Liver (tissue), 9 donors: Measurements from ENCODE around the gene COMMD2. TPM values are rescaled to one million over a fixed set of nuclear protein-coding genes. Genes with fewer than 3 reads are reported as not detected.

ENCODE experiments used
- DNase-seq: peaks from one replicate; pipeline ENCODE4 v3.0.0-alpha.2; 2017; ENCODE audit warnings: low spot score
- H3K27ac ChIP-seq, 2 donors: one replicate each; pipeline ENCODE4 v1.7.0; 2013; ENCODE audit warnings: inconsistent platforms in 2 of 2, low read length in 2 of 2, control low read depth in 1 of 2, low read depth in 1 of 2, mild to moderate bottlenecking in 1 of 2
- H3K27me3 ChIP-seq, 4 donors: one replicate each; pipeline versions ENCODE4 v1.6.1 to v1.7.0; 2013; ENCODE audit warnings: low read length in 3 of 4, inconsistent platforms in 1 of 4, mild to moderate bottlenecking in 1 of 4, moderate library complexity in 1 of 4; ENCODE audit not compliant: control insufficient read depth in 4 of 4, insufficient read depth in 4 of 4
- H3K36me3 ChIP-seq, 4 donors: one replicate each; pipeline versions ENCODE4 v1.6.1 to v1.7.0; 2013; ENCODE audit warnings: low read length in 3 of 4, mild to moderate bottlenecking in 3 of 4, low read depth in 1 of 4, moderate library complexity in 1 of 4; ENCODE audit not compliant: control insufficient read depth in 4 of 4, insufficient read depth in 3 of 4
- H3K4me1 ChIP-seq, 4 donors: one replicate each; pipeline versions ENCODE4 v1.6.1 to v1.7.0; 2013; ENCODE audit warnings: low read length in 3 of 4, mild to moderate bottlenecking in 3 of 4, moderate library complexity in 1 of 4; ENCODE audit not compliant: control insufficient read depth in 4 of 4, insufficient read depth in 4 of 4
- H3K4me3 ChIP-seq, 3 donors: one replicate each; pipeline versions ENCODE4 v1.6.1 to v1.7.0; 2013; ENCODE audit warnings: low read length in 3 of 3, control low read depth in 1 of 3, low read depth in 1 of 3, mild to moderate bottlenecking in 1 of 3
- H3K9ac ChIP-seq, 2 donors: one replicate each; pipeline ENCODE4 v1.7.0; 2013; ENCODE audit warnings: low read length in 2 of 2, mild to moderate bottlenecking in 2 of 2, moderate library complexity in 2 of 2, control low read depth in 1 of 2, low read depth in 1 of 2
- H3K9me3 ChIP-seq, 4 donors: one replicate each; pipeline versions ENCODE4 v1.6.1 to v1.7.0; 2013; ENCODE audit warnings: low read length in 3 of 4; ENCODE audit not compliant: control insufficient read depth in 4 of 4
- EGR1 ChIP-seq, 2 donors: IDR thresholded peaks; 2 replicates each; pipeline ENCODE4 v1.6.1; 2016 to 2018; ENCODE audit warnings: antibody characterized with exemption in 2 of 2, low read depth in 2 of 2
- FOXA1 ChIP-seq: IDR thresholded peaks from 2 replicates; pipeline ENCODE4 v1.6.1; 2016; ENCODE audit warnings: antibody characterized with exemption
- FOXA2 ChIP-seq: IDR thresholded peaks from 2 replicates; pipeline ENCODE4 v1.6.1; 2016; ENCODE audit warnings: antibody characterized with exemption
- GABPA ChIP-seq, 2 donors: IDR thresholded peaks in 1 of 2; conservative IDR thresholded peaks in 1 of 2; 2 replicates each; pipeline ENCODE4 v1.6.1; 2016; ENCODE audit warnings: antibody characterized with exemption in 2 of 2, mild to moderate bottlenecking in 1 of 2, moderate library complexity in 1 of 2
- HNF4A ChIP-seq, 2 donors: conservative IDR thresholded peaks; 2 replicates each; pipeline ENCODE4 v1.6.1; 2016; ENCODE audit warnings: antibody characterized with exemption in 2 of 2, mild to moderate bottlenecking in 2 of 2
- HNF4G ChIP-seq: IDR thresholded peaks from 2 replicates; pipeline ENCODE4 v1.6.1; 2016; ENCODE audit warnings: antibody characterized with exemption
- NR2F2 ChIP-seq: IDR thresholded peaks from 2 replicates; pipeline ENCODE4 v1.6.1; 2016; ENCODE audit warnings: antibody characterized with exemption
- RAD21 ChIP-seq, 2 donors: IDR thresholded peaks; 2 replicates each; pipeline ENCODE4 v1.6.1; 2016; ENCODE audit warnings: antibody characterized with exemption in 2 of 2, mild to moderate bottlenecking in 2 of 2
- RXRA ChIP-seq, 2 donors: IDR thresholded peaks; 2 replicates each; pipeline ENCODE4 v1.6.1; 2017 to 2018; ENCODE audit warnings: antibody characterized with exemption in 2 of 2, mild to moderate bottlenecking in 1 of 2
- SP1 ChIP-seq: IDR thresholded peaks from 2 replicates; pipeline ENCODE4 v1.6.1; 2018; ENCODE audit warnings: antibody characterized with exemption, mild to moderate bottlenecking
- TAF1 ChIP-seq: conservative IDR thresholded peaks from 2 replicates; pipeline ENCODE4 v1.6.1; 2016; ENCODE audit warnings: antibody characterized with exemption, mild to moderate bottlenecking
- YY1 ChIP-seq: IDR thresholded peaks from 2 replicates; pipeline ENCODE4 v1.6.1; 2016; ENCODE audit warnings: antibody characterized with exemption, mild to moderate bottlenecking
- WGBS: extraction: QIAGEN DNeasy Blood & Tissue Kit; methylation state at CpG from one replicate; pipeline ENCODE4 v1.1.7; 2013; 5-methylcytosine and 5-hydroxymethylcytosine counted together
- polyA plus RNA-seq, 2 donors: library from polyadenylated mRNA; stranded (reverse) in 1 of 2; unstranded in 1 of 2; fragments of 200-250 nt in 1 of 2; fragments of >200 nt in 1 of 2; fragmentation: Nextera tagmentation in 1 of 2; extraction: Ambion mirVana in 1 of 2; gene quantifications; one replicate each; pipeline versions ENCODE4 v1.2.1 to v1.2.3, GENCODE V29; 2013 to 2015
- total RNA-seq, 2 donors: library from RNA; depleted of rRNA; stranded (reverse); fragments of >200 nt; gene quantifications; one replicate each; pipeline ENCODE4 v1.2.3, GENCODE V29; 2014
- TF ChIP-seq, protein P1 (sequence below): fragments of 150-350 bp; IDR thresholded peaks from 2 replicates; pipeline ENCODE4 v1.5.1; 2017; ENCODE audit warnings: improper control_type of control experiment, low read depth, low read length; ENCODE audit not compliant: missing input control
- TF ChIP-seq, protein P2 (sequence below): IDR thresholded peaks from 2 replicates; pipeline ENCODE4 v1.6.1; 2016; ENCODE audit warnings: antibody characterized with exemption
- TF ChIP-seq, protein P3 (sequence below): IDR thresholded peaks from 2 replicates; pipeline ENCODE4 v1.6.1; 2016; ENCODE audit warnings: antibody characterized with exemption
- TF ChIP-seq, protein P4 (sequence below): IDR thresholded peaks from 2 replicates; pipeline ENCODE4 v1.6.1; 2016; ENCODE audit warnings: antibody characterized with exemption
- donor health status: healthy.
- donor health status: healthy.
- donor health status: healthy.
- donor health status: healthy.
- donor health status: healthy.

The COMMD2 gene
- total and polyA plus RNA-seq, 4 donors: 5.8 to 15.4 (median 11.2) TPM

DNA sequence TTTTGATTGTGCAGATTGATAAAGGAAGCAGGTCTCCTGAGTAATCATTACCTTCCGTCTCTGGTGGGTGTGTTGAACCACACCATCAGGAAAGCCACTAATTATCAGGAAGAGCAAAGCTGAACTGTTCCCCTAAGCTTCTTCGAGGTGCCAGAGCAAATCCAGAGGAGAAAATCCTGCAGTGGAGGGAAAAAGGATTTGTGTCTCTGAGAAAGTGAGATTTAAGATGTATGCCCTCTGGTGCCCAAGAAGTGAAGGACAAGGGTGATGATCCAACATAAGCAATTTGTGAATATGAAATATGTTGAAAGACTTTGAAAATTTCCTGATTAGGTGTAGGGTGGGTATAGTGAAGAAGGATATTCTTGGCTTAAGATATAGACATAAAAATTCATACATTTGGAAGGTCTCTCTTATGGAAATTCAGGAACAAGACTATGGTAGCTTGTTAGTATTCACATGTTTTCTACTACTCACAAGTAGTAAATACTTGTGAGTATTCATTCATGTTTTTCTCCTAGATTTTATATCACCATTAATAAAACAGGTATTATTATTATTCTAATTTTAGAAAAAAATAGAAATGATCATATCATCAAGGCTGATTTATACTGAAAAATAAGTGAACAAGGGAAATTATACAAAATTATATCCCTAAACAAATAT lies 34.8 kb downstream of the COMMD2 start:
- no peaks in the 10 kb centered on the region for H3K36me3 ChIP-seq
- no peak for DNase-seq
- no peaks in the 10 kb centered on the region for H3K27me3 ChIP-seq
- 12% methylated on average over 2 of the region's 2 CpGs for WGBS
- no peak overlapping the region for H3K27ac ChIP-seq
- peaks cover 0 to 6% (median under 1%) of the 10 kb centered on the region in 4 donors for H3K9me3 ChIP-seq
- peak overlapping the region; percentile 25 to 77 for H3K9ac ChIP-seq
- TF ChIP-seq SP1 (no peak), HNF4A (conservative IDR thresholded peaks at IDR 0.05) (no peak), EGR1 (IDR thresholded peaks at IDR 0.05; ENCODE audit: low read depth in 2 of 2) (no peak), FOXA1 (no peak), NR2F2 (no peak), RXRA (IDR thresholded peaks at IDR 0.05) (no peak), YY1 (no peak), RAD21 (IDR thresholded peaks at IDR 0.05) (peak; percentile 91 to 96), GABPA (IDR thresholded peaks at IDR 0.05 in 1 of 2, conservative IDR thresholded peaks at IDR 0.05 in 1 of 2) (no peak)
- TF ChIP-seq, protein P1, sequence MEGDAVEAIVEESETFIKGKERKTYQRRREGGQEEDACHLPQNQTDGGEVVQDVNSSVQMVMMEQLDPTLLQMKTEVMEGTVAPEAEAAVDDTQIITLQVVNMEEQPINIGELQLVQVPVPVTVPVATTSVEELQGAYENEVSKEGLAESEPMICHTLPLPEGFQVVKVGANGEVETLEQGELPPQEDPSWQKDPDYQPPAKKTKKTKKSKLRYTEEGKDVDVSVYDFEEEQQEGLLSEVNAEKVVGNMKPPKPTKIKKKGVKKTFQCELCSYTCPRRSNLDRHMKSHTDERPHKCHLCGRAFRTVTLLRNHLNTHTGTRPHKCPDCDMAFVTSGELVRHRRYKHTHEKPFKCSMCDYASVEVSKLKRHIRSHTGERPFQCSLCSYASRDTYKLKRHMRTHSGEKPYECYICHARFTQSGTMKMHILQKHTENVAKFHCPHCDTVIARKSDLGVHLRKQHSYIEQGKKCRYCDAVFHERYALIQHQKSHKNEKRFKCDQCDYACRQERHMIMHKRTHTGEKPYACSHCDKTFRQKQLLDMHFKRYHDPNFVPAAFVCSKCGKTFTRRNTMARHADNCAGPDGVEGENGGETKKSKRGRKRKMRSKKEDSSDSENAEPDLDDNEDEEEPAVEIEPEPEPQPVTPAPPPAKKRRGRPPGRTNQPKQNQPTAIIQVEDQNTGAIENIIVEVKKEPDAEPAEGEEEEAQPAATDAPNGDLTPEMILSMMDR: peak; percentile 79
- TF ChIP-seq, protein P2, sequence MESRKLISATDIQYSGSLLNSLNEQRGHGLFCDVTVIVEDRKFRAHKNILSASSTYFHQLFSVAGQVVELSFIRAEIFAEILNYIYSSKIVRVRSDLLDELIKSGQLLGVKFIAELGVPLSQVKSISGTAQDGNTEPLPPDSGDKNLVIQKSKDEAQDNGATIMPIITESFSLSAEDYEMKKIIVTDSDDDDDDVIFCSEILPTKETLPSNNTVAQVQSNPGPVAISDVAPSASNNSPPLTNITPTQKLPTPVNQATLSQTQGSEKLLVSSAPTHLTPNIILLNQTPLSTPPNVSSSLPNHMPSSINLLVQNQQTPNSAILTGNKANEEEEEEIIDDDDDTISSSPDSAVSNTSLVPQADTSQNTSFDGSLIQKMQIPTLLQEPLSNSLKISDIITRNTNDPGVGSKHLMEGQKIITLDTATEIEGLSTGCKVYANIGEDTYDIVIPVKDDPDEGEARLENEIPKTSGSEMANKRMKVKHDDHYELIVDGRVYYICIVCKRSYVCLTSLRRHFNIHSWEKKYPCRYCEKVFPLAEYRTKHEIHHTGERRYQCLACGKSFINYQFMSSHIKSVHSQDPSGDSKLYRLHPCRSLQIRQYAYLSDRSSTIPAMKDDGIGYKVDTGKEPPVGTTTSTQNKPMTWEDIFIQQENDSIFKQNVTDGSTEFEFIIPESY: no peak
- TF ChIP-seq, protein P3, sequence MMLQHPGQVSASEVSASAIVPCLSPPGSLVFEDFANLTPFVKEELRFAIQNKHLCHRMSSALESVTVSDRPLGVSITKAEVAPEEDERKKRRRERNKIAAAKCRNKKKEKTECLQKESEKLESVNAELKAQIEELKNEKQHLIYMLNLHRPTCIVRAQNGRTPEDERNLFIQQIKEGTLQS: no peak
- H3K4me1 ChIP-seq: peaks cover 0 to 3% (median 2%) of the 10 kb centered on the region in 4 donors
- peak overlapping the region in 2 of 3 donors; percentile 26 to 64 for H3K4me3 ChIP-seq

DNA sequence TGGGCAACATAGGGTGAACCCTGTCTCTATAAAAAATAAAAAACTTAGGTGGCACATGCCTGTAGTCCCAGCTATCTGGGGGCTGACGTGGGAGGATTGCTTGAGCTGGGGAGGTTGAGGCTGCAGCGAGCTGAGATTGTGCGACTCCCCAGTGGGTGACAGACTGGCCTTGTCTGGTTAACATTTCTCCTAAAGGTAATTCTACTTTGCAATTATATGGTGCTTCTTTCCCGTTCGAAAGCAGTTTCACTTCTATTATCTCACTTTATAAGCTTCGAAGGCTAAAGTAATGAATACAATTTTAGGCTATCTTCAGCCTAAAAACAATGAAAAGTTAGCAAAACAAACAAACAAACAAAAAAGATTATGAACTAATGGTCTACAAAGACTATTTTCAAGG lies 35.3 kb downstream of the COMMD2 start:
- Histone ChIP-seq H3K27me3 (no peaks in the 10 kb centered on the region), H3K9ac (peak overlapping the region; percentile 25 to 77), H3K9me3 (peaks cover 0 to 6% (median under 1%) of the 10 kb centered on the region in 4 donors), H3K36me3 (no peaks in the 10 kb centered on the region), H3K4me1 (peaks cover 0 to 3% (median 2%) of the 10 kb centered on the region in 4 donors), H3K4me3 (peak overlapping the region; percentile 2 to 64 (median 26)), H3K27ac (peak overlapping the region in 1 of 2 donors; percentile 37)
- TF ChIP-seq NR2F2 (no peak), FOXA2 (no peak), SP1 (no peak), HNF4G (no peak), GABPA (IDR thresholded peaks at IDR 0.05 in 1 of 2, conservative IDR thresholded peaks at IDR 0.05 in 1 of 2) (no peak), HNF4A (conservative IDR thresholded peaks at IDR 0.05) (no peak), RAD21 (IDR thresholded peaks at IDR 0.05) (no peak), YY1 (no peak), FOXA1 (no peak), EGR1 (IDR thresholded peaks at IDR 0.05; ENCODE audit: low read depth in 2 of 2) (no peak), RXRA (IDR thresholded peaks at IDR 0.05) (no peak), TAF1 (no peak)
- TF ChIP-seq, protein P4, sequence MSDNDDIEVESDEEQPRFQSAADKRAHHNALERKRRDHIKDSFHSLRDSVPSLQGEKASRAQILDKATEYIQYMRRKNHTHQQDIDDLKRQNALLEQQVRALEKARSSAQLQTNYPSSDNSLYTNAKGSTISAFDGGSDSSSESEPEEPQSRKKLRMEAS: no peak
- TF ChIP-seq, protein P3: no peak
- TF ChIP-seq, protein P2: no peak
- DNase-seq: no peak
- WGBS: 44% methylated on average over 6 of the region's 6 CpGs
